Psoas muscle (tissue), 8 donors: Measurements from ENCODE around the gene C17orf50. TPM values are rescaled to one million over a fixed set of nuclear protein-coding genes. Genes with fewer than 3 reads are reported as not detected.

Source experiments
- ATAC-seq, 4 donors: fragments of 200-7000 bp; cut with Tn5 transposase; one replicate each; pipeline ENCODE4 v1.9.1; 2020; ENCODE audit warnings: moderate library complexity in 3 of 4, mild to moderate bottlenecking in 2 of 4
- DNase-seq, 2 donors: peaks; one replicate each; pipeline ENCODE4 v3.0.0-alpha.2; 2020
- H3K27ac ChIP-seq: fragments of 200-600 bp; one replicate; pipeline ENCODE4 v1.8.0; 2022
- H3K27me3 ChIP-seq, 3 donors: fragments of 200-600 bp in 1 of 3; one replicate each; pipeline versions ENCODE4 v1.6.1 to v1.8.0; 2013 to 2022; ENCODE audit warnings: low read length in 2 of 3, mild to moderate bottlenecking in 2 of 3, moderate library complexity in 1 of 3; ENCODE audit not compliant: insufficient read depth in 3 of 3
- H3K36me3 ChIP-seq, 2 donors: fragments of 200-600 bp in 1 of 2; one replicate each; pipeline versions ENCODE4 v1.6.1 to v1.8.0; 2013 to 2022; ENCODE audit warnings: low read depth in 1 of 2, mild to moderate bottlenecking in 1 of 2, moderate library complexity in 1 of 2; ENCODE audit not compliant: insufficient read depth in 1 of 2
- H3K4me1 ChIP-seq: fragments of 200-600 bp; one replicate; pipeline ENCODE4 v1.8.0; 2022
- H3K4me3 ChIP-seq: fragments of 200-600 bp; one replicate; pipeline ENCODE4 v1.8.0; 2022; ENCODE audit warnings: mild to moderate bottlenecking
- H3K9me3 ChIP-seq: fragments of 200-600 bp; one replicate; pipeline ENCODE4 v1.8.0; 2022
- WGBS, 3 donors: extraction: QIAGEN DNeasy Blood & Tissue Kit; methylation state at CpG; one replicate each; pipeline versions ENCODE4 v1.1.6 to v1.1.7; 2013; 5-methylcytosine and 5-hydroxymethylcytosine counted together
- intact Hi-C, 2 donors: fragments of 100-400 bp; cut with DNase I; formaldehyde crosslinking; loops; one replicate each; pipeline versions ENCODE4 v1.11.0 to v1.14.2; 2022
- polyA plus RNA-seq, 3 donors: library from polyadenylated mRNA; stranded (reverse); fragments of 200-250 nt; gene quantifications; one replicate each; pipeline ENCODE4 v1.2.3, GENCODE V29; 2013
- total RNA-seq, 4 donors: library from RNA; stranded (reverse); fragmentation: NEBNext Ultra II Directional in 2 of 4; extraction: Animal tissue kit (Norgen Biotek cat#: 25700) in 2 of 4; gene quantifications; one replicate each; pipeline versions ENCODE4 v1.2.1 to v1.2.4, GENCODE V29; 2021 to 2023
- TF ChIP-seq, protein P1 (sequence below): fragments of 200-600 bp; IDR thresholded peaks from one replicate; pipeline ENCODE4 v1.8.0; 2022; ENCODE audit warnings: antibody characterized with exemption
- donor health status: healthy with polysubstance abuse.
- donor health status: DM: no; HTN: no; CAD: no; lungs with moderate emphysema.
- donor health status: Bipolar disorder and iron deficiency.
- donor health status: healthy.
- donor health status: DM: yes; HTN: yes; CAD: no.
- donor health status: DM: no; HTN: no; CAD: no.
- donor health status: DM: no; HTN: no; CAD: no.
- donor health status: DM: yes; HTN: yes; CAD: no.

Gene C17orf50
- total and polyA plus RNA-seq, 7 donors = 0.08 TPM; not detected in 6

DNA sequence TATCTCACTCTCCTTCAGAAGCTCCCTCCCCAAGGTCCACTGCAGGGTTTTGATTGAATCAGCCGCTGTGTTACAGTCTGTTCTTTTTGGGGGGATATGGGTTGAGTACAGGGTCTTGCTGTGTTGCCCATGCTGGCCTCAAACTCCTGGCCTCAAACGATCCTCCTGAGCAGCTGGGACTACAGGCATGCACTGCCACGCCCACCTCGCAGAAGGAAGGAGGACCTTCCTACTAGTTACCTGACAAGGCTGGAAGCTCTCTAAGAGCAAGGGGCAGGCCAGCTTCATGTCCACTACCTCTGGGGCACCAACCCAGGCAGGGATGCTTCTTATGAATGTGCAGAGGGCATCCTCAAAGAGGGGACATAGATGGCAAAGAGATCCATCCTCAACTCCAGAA lies 36.7 kb downstream of the C17orf50 start:
- Histone ChIP-seq H3K27me3 (peaks cover 0 to 48% (median 6%) of the 10 kb centered on the region in 3 donors), H3K36me3 (no peaks in the 10 kb centered on the region), H3K4me3 (no peak overlapping the region), H3K27ac (no peak overlapping the region), H3K9me3 (no peaks in the 10 kb centered on the region), H3K4me1 (peaks cover 8% of the 10 kb centered on the region)
- no peak for DNase-seq
- no peak for ATAC-seq
- intact Hi-C loops = no loop called here
- 67 to 68% (median 68%) methylated on average over 4 of the region's 4 CpGs for WGBS, 3 donors
- TF ChIP-seq, protein P1, sequence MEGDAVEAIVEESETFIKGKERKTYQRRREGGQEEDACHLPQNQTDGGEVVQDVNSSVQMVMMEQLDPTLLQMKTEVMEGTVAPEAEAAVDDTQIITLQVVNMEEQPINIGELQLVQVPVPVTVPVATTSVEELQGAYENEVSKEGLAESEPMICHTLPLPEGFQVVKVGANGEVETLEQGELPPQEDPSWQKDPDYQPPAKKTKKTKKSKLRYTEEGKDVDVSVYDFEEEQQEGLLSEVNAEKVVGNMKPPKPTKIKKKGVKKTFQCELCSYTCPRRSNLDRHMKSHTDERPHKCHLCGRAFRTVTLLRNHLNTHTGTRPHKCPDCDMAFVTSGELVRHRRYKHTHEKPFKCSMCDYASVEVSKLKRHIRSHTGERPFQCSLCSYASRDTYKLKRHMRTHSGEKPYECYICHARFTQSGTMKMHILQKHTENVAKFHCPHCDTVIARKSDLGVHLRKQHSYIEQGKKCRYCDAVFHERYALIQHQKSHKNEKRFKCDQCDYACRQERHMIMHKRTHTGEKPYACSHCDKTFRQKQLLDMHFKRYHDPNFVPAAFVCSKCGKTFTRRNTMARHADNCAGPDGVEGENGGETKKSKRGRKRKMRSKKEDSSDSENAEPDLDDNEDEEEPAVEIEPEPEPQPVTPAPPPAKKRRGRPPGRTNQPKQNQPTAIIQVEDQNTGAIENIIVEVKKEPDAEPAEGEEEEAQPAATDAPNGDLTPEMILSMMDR = no peak

DNA sequence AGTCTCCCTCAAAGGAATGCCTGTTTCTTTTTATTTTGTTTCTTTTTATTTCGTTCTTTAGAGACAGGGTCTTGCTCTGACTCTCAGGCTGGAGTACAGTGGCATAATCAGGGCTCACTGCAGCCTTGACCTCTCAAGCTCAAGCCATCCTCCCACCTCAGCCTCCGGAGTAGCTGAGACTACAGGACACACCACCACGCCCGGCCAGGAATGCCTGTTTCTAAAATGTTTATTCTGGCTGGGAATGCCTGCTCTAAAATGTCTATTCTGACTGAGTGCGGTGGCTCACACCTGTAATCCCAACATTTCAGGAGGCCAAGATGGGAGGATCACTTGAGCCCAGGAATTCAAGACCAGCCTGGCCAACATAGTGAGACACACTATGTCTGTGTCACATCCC lies 37.2 kb downstream of the C17orf50 start:
- 77 to 88% (median 82%) methylated on average over 5 of the region's 5 CpGs for WGBS, 3 donors
- intact Hi-C loops = no loop called here
- H3K4me3 ChIP-seq = no peak overlapping the region
- no peak overlapping the region for H3K27ac ChIP-seq
- H3K9me3 ChIP-seq = no peaks in the 10 kb centered on the region
- DNase-seq = no peak
- peaks cover 0 to 44% (median 6%) of the 10 kb centered on the region in 3 donors for H3K27me3 ChIP-seq
- TF ChIP-seq, protein P1 = no peak
- ATAC-seq = no peak
- H3K4me1 ChIP-seq = peaks cover 8% of the 10 kb centered on the region
- H3K36me3 ChIP-seq = no peaks in the 10 kb centered on the region

DNA sequence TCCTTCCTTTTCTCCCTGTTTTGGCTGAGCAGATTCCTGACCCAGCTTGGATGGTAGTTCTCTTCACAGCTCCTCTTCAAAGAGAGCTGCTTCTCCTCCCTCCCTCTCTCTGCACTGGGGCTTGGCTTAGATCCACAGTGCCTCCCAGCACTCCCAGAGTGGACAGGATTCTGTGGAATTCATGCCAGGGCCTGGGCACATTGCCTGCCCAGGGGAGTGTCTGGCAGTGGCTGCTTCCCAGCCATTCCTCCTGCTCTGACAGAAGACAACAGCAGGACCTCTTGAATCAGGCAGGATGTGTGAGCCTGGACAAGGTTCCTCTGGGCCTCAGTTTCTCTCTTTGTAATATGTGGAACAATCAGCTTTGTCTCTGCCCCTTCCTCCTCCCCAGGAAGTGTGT lies 39.3 kb downstream of the C17orf50 start:
- ATAC-seq (peak; percentile 46 to 60 (median 50)), DNase-seq (peak; percentile 57 to 69)
- intact Hi-C loops = no loop called here

DNA sequence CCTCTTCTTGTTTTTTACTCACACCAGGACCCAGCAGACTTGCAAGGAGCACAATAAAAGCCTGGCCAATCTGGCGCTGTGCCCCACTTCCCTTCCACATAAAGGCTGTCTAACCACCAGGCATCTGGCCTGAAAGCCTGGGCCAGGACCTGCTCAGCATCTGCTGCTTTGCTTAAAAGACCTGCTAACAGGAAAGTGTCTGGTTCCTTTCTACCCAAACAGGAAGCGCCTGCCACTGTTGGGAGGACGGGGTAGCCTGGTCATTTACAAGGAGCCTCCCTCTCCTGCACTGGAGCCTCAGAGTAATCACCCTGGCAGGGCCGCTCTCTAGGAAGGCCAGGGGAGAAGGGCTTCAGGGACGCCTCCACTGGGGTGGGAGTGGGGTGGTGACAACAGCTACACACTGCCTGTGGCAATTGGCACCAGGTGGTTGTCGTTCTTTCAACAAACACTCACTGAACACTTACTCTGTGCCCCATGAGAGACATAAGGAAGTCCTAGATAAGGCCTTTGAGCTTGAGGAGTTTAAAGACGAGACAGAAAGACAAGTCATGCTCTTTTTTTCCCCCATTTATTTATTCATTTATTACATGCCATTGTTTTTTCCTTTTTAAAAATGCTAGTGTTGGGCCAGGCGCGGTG lies 41.0 kb downstream of the C17orf50 start:
- TF ChIP-seq, protein P1 = no peak
- intact Hi-C loops = no loop called here
- H3K27ac ChIP-seq = no peak overlapping the region

More for the DNA sequence above, 39.3 kb downstream of the C17orf50 start:
- H3K27ac ChIP-seq = no peak overlapping the region
- TF ChIP-seq, protein P1 = no peak
- peaks cover 8% of the 10 kb centered on the region for H3K4me1 ChIP-seq
- no peak overlapping the region for H3K4me3 ChIP-seq
- no peaks in the 10 kb centered on the region for H3K9me3 ChIP-seq
- no peaks in the 10 kb centered on the region for H3K36me3 ChIP-seq
- H3K27me3 ChIP-seq = peaks cover 0 to 24% (median 0%) of the 10 kb centered on the region in 3 donors

More for the DNA sequence above, 41.0 kb downstream of the C17orf50 start:
- Histone ChIP-seq H3K9me3 (no peaks in the 10 kb centered on the region), H3K4me3 (no peak overlapping the region), H3K27me3 (peaks cover 0 to 7% (median 0%) of the 10 kb centered on the region in 3 donors), H3K4me1 (peaks cover 8% of the 10 kb centered on the region), H3K36me3 (no peaks in the 10 kb centered on the region)
- WGBS, 3 donors = 56 to 71% (median 60%) methylated on average over 9 of the region's 9 CpGs
- peak; percentile 74 to 81 for DNase-seq
- peak in 3 of 4 donors; percentile 39 to 49 (median 39) for ATAC-seq
